HEK293T (cell line): ENCODE results near the gene CCT3.

Experiments
- ARNT ChIP-seq: fragments of 450-650 bp; IDR thresholded peaks from 2 replicates; pipeline ENCODE4 v1.6.1; 2017; ENCODE audit warnings: mild to moderate bottlenecking
- BHLHE40 ChIP-seq: fragments of 450-650 bp; IDR thresholded peaks from 2 replicates; pipeline ENCODE4 v1.6.1; 2016; ENCODE audit warnings: mild to moderate bottlenecking, moderate library complexity, borderline replicate concordance
- ELF4 ChIP-seq: fragments of 450-650 bp; IDR thresholded peaks from 2 replicates; pipeline ENCODE4 v1.6.1; 2017; ENCODE audit warnings: antibody characterized with exemption
- FOXA1 ChIP-seq: fragments of 450-650 bp; IDR thresholded peaks from 2 replicates; pipeline ENCODE4 v1.6.1; 2016; ENCODE audit warnings: mild to moderate bottlenecking
- FOXK2 ChIP-seq: fragments of 450-650 bp; IDR thresholded peaks from 2 replicates; pipeline ENCODE4 v1.6.1; 2016; ENCODE audit warnings: mild to moderate bottlenecking
- FOXM1 ChIP-seq: fragments of 450-650 bp; IDR thresholded peaks from 2 replicates; pipeline ENCODE4 v1.6.1; 2017; ENCODE audit warnings: mild to moderate bottlenecking, borderline replicate concordance
- HDGF ChIP-seq: fragments of 450-650 bp; IDR thresholded peaks from 2 replicates; pipeline ENCODE4 v1.6.1; 2017; ENCODE audit warnings: antibody characterized with exemption, borderline replicate concordance
- L3MBTL2 ChIP-seq: fragments of 450-650 bp; conservative IDR thresholded peaks from 2 replicates; pipeline ENCODE4 v1.6.1; 2016; ENCODE audit warnings: mild to moderate bottlenecking
- LEF1 ChIP-seq: fragments of 450-650 bp; IDR thresholded peaks from 2 replicates; pipeline ENCODE4 v1.6.1; 2017; ENCODE audit warnings: mild to moderate bottlenecking, borderline replicate concordance
- SP1 ChIP-seq: fragments of 450-650 bp; IDR thresholded peaks from 2 replicates; pipeline ENCODE4 v1.6.1; 2017
- SUZ12 ChIP-seq: fragments of 450-650 bp; IDR thresholded peaks from 2 replicates; pipeline ENCODE4 v1.6.1; 2016; ENCODE audit warnings: mild to moderate bottlenecking
- TARDBP ChIP-seq: fragments of 450-650 bp; IDR thresholded peaks from 2 replicates; pipeline ENCODE4 v1.6.1; 2016
- ZNF384 ChIP-seq: fragments of 450-650 bp; IDR thresholded peaks from 2 replicates; pipeline ENCODE4 v1.6.1; 2016
- TF ChIP-seq, protein P1 (sequence below): fragments of 450-650 bp; IDR thresholded peaks from 2 replicates; pipeline ENCODE4 v1.6.1; 2016

DNA sequence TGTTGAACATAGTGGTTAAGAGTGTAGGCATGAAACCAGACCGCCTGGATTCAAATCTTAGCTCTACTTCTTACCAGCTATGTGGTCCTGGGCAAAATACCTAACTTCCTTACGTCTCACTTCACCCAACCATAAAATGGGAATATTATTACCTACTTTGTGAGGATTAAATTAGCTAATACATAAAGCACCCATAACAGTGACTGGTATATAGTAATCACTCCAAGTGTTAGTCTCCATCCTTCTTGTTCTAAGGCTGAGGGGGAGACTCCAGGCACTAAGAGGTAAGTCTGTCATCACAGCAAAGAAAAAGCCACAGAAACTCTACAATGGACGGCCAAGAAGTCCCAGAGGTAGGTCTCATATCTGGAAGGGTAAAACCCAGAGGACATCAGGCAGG, 58.3 kb downstream of the CCT3 start:
- TF ChIP-seq ARNT, result no peak
- no peak for TF ChIP-seq BHLHE40
- TF ChIP-seq ELF4, result no peak
- TF ChIP-seq LEF1, result no peak
- TF ChIP-seq HDGF, result no peak
- no peak for TF ChIP-seq L3MBTL2
- TF ChIP-seq, protein P1, sequence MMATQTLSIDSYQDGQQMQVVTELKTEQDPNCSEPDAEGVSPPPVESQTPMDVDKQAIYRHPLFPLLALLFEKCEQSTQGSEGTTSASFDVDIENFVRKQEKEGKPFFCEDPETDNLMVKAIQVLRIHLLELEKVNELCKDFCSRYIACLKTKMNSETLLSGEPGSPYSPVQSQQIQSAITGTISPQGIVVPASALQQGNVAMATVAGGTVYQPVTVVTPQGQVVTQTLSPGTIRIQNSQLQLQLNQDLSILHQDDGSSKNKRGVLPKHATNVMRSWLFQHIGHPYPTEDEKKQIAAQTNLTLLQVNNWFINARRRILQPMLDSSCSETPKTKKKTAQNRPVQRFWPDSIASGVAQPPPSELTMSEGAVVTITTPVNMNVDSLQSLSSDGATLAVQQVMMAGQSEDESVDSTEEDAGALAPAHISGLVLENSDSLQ, result no peak
- TF ChIP-seq SUZ12, result no peak
- no peak for TF ChIP-seq FOXK2
- TF ChIP-seq FOXM1, result no peak
- no peak for TF ChIP-seq SP1
- no peak for TF ChIP-seq ZNF384
- no peak for TF ChIP-seq TARDBP
- no peak for TF ChIP-seq FOXA1
